CD4-positive, alpha-beta T cell treated with Interleukin-4 for 4 hours (primary cell): ENCODE measurements around the gene DIPK2B.

Source experiments
- DNase-seq: peaks from one replicate; pipeline ENCODE4 v3.0.0-alpha.2; 2020

The DIPK2B gene

GRCh38 chrX:45200741-45201234 is at the start of gene DIPK2B:
DIPK2B (minus strand) TSS chrX:45200876; CDS start chrX:45200826, 50 bp downstream.
- no peak for DNase-seq

GRCh38 chrX:45240301-45240700 is 39.6 kb upstream of the DIPK2B start:
- DNase-seq = no peak

- DNase-seq = no peak
Measured at GRCh38 chrX:45238489-45238888, 37.8 kb upstream of the DIPK2B start.

- no peak for DNase-seq
Measured at GRCh38 chrX:45233531-45233930, 32.9 kb upstream of the DIPK2B start.

GRCh38 chrX:45232139-45232538 is 31.5 kb upstream of the DIPK2B start:
- DNase-seq = peak; percentile 4

GRCh38 chrX:45230410-45230809 is 29.7 kb upstream of the DIPK2B start:
- DNase-seq = no peak

GRCh38 chrX:45229348-45229747 is 28.7 kb upstream of the DIPK2B start:
- DNase-seq = no peak

GRCh38 chrX:45228126-45228525 is 27.4 kb upstream of the DIPK2B start:
- no peak for DNase-seq

- no peak for DNase-seq
Measured at GRCh38 chrX:45208121-45208856, 7.6 kb upstream of the DIPK2B start.

GRCh38 chrX:45202171-45202570 is 1.5 kb upstream of the DIPK2B start:
- no peak for DNase-seq

- no peak for DNase-seq
Measured at GRCh38 chrX:45198706-45199105, 2.0 kb downstream of the DIPK2B start.

GRCh38 chrX:45198301-45198700 is 2.4 kb downstream of the DIPK2B start:
- no peak for DNase-seq

- DNase-seq = no peak
Measured at GRCh38 chrX:45196701-45197100, 4.0 kb downstream of the DIPK2B start.

GRCh38 chrX:45191820-45192409 is 8.8 kb downstream of the DIPK2B start:
- DNase-seq = no peak

GRCh38 chrX:45191383-45191782 is 9.3 kb downstream of the DIPK2B start:
- no peak for DNase-seq

- no peak for DNase-seq
Measured at GRCh38 chrX:45187731-45188130, 12.9 kb downstream of the DIPK2B start.

- no peak for DNase-seq
Measured at GRCh38 chrX:45186643-45187026, 14.0 kb downstream of the DIPK2B start.

- no peak for DNase-seq
Measured at GRCh38 chrX:45184211-45184610, 16.5 kb downstream of the DIPK2B start.

GRCh38 chrX:45172890-45173289 is 27.8 kb downstream of the DIPK2B start:
- DNase-seq = no peak

- DNase-seq = no peak
Measured at GRCh38 chrX:45166781-45167180, 33.9 kb downstream of the DIPK2B start.

GRCh38 chrX:45165726-45166125 is 35.0 kb downstream of the DIPK2B start:
- no peak for DNase-seq

GRCh38 chrX:45164995-45165394 is 35.7 kb downstream of the DIPK2B start:
- no peak for DNase-seq

- DNase-seq = no peak
Measured at GRCh38 chrX:45164021-45164621, 36.6 kb downstream of the DIPK2B start.

- no peak for DNase-seq
Measured at GRCh38 chrX:45157647-45158046, 43.0 kb downstream of the DIPK2B start.
